GM18870 (cell line): ENCODE data around the gene CYTH1.

Experiments used
- ATAC-seq: cut with Tn5 transposase; IDR thresholded peaks from one replicate; pipeline ENCODE4 v1.9.1; 2021; ENCODE audit warnings: moderate library complexity; ENCODE audit not compliant: unreplicated experiment

CYTH1 gene

DNA sequence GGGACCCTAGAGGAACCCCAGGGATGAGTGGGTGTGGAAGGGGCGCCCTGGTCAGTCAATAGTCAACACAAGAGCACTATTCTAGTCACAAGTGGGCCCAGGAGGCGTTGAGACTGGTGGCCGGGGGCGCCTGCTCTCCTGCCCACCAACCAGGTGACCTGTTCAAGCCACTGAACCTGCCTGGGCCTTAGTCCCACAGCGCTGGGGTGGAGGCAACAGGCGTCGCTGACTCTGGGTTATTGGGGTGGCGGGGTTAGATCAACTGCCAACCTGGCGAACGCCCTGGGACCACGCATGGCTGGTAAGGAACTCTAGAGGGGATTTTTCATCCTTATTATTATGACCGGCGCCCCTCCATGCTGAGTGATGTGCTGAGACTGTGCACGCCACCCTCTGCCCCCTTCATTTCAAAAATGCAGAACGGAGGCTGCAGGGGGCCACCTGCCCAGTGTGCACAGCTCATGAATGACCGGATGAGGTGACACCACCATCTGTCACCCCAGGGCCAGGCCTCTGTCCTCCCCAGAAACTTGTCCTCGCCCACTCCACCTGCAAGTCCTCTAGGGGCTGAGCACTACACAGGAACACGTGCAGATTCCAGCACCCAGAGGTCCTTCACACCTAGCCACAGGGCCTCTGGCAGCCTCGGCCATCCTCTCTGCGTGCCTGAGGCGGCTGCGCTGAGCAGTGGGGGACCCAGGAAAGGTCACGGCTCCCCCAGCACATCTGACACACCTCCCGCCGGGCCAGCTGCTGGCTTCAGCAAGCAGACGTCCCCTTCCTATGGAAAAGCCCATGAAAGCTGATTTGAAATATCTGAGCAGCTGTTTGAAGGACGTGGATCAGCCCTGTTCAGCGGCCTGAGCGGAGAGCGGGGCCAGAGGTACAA, 153.3 kb downstream of the CYTH1 start:
- ATAC-seq: no peak

DNA sequence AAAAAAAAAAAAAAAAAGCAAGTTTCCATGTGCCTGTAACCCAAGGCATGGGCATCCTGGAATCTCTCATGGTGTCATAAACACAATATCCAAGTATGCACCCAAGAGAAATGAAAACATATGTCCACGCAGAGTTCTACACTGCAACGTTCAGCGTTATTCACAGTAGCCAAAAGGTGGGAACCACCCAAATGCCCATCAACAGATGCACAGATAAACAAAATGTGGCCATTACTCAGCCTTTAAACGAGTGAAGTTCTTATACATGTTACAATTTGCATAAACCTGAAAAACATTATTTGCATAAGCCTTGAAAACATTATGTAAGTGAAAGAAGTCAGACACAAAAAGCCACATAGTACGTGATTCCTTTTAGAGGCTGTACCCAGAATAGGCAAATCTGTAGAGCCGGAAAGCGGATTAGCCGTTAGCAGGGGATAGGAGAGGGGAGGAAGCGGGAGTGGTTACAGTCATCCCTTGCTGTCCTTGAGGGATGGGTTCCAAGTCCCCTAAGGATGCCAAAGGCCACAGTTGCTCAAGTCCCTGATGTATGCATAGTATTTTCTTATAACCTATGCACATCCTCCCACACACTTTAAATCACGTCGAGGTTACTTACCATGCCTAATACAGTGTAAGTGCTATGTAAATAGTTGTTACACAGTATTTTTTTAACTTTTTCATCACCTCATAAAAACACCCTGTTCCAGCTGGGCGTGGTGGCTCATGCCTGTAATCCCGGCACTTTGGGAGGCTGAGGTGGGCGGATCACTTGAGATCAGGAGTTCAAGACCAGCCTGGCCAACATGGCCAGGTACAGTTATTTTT, 157.5 kb downstream of the CYTH1 start:
- ATAC-seq: no peak
